C4-2B (cell line): ENCODE measurements around the gene SNTG2.

Experiments
- ZFX ChIP-seq: fragments of 450-650 bp; IDR thresholded peaks from 2 replicates; pipeline ENCODE4 v1.6.1; 2017
- TF ChIP-seq, protein P1 (sequence below): fragments of 450-650 bp; conservative IDR thresholded peaks from 2 replicates; pipeline ENCODE4 v1.5.1; 2017; ENCODE audit warnings: mild to moderate bottlenecking

- TF ChIP-seq, protein P1, sequence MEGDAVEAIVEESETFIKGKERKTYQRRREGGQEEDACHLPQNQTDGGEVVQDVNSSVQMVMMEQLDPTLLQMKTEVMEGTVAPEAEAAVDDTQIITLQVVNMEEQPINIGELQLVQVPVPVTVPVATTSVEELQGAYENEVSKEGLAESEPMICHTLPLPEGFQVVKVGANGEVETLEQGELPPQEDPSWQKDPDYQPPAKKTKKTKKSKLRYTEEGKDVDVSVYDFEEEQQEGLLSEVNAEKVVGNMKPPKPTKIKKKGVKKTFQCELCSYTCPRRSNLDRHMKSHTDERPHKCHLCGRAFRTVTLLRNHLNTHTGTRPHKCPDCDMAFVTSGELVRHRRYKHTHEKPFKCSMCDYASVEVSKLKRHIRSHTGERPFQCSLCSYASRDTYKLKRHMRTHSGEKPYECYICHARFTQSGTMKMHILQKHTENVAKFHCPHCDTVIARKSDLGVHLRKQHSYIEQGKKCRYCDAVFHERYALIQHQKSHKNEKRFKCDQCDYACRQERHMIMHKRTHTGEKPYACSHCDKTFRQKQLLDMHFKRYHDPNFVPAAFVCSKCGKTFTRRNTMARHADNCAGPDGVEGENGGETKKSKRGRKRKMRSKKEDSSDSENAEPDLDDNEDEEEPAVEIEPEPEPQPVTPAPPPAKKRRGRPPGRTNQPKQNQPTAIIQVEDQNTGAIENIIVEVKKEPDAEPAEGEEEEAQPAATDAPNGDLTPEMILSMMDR, result no peak
- no peak for TF ChIP-seq ZFX
These were observed 39.3 kb downstream of the SNTG2 start for GRCh38 chr2:989781-990467.
